GM23338 (cell line): ENCODE results near the gene SPNS1.
"Not testable (repeated sequence)": the region's sequence is repeated elsewhere in the genome, so short reads cannot be mapped to it uniquely, and the experiment has no call there.

Experiments used
- CREB1 ChIP-seq: fragments of 250-450 bp; sonication (Bioruptor Pico); IDR thresholded peaks from 2 replicates; pipeline ENCODE4 v1.5.0; 2020; ENCODE audit warnings: low read depth, mild to moderate bottlenecking, moderate library complexity
- CTCF ChIP-seq, 2 experiments: fragments of 200-600 bp in 1 of 2; sonication (generic) in 1 of 2; conservative IDR thresholded peaks; 2 replicates each; pipeline versions ENCODE4 v1.5.1 to v1.6.1; 2016 to 2017; ENCODE audit warnings: antibody characterized with exemption in 2 of 2, low read depth in 2 of 2, mild to moderate bottlenecking in 2 of 2, moderate library complexity in 1 of 2
- EZH2 ChIP-seq: fragments of 200-600 bp; sonication (generic); IDR thresholded peaks from one replicate; pipeline ENCODE4 v1.8.0; 2017; ENCODE audit warnings: antibody characterized with exemption, mild to moderate bottlenecking, low read depth; ENCODE audit not compliant: unreplicated experiment
- POLR2AphosphoS5 ChIP-seq: IDR thresholded peaks from 2 replicates; pipeline ENCODE4 v1.6.1; 2016; ENCODE audit warnings: antibody characterized with exemption, low read depth
- REST ChIP-seq: IDR thresholded peaks from one replicate; pipeline ENCODE4 v1.6.1; 2018; ENCODE audit warnings: antibody characterized with exemption; ENCODE audit not compliant: unreplicated experiment

- not testable (repeated sequence) for TF ChIP-seq POLR2AphosphoS5; CTCF (conservative IDR thresholded peaks at IDR 0.05; ENCODE audit: low read depth in 2 of 2); CREB1 (CRISPR knock-in tag); EZH2; REST
Observed at GRCh38 chr16:29004496-29005139, 30.0 kb downstream of the SPNS1 start.
